HG03432 (cell line): ENCODE data around the gene PPP4R2.

ENCODE experiments used
- ATAC-seq: cut with Tn5 transposase; IDR thresholded peaks from one replicate; pipeline ENCODE4 v1.9.1; 2021; ENCODE audit warnings: mild to moderate bottlenecking, moderate library complexity; ENCODE audit not compliant: unreplicated experiment

PPP4R2 gene

DNA sequence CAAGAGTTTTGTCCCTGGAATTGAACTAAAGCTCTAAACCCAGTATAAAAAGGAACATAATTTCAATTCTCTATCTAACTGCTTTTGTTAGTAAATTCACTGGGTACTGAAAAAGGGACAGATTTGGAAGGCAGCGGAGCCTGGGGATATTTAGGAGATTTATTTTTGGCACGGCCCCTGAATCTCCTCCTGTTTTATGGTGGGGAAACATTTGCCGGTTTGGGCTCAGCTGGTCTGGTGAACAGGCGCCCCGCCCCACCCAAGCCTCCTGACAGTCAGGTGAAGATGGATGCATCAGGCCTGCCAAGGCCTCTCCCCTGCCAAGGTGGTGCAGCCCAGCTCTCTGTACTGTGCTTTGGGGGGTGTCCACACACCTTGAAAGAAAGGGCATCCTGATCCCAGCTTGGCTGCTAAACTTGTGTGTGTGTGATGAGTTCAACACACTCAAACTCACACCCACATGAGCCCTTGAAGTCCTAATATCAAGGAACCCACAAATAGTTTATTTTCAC is 111.1 kb downstream of the PPP4R2 start:
- ATAC-seq: no peak

GRCh38 chr3:73108750-73109149 is 112.1 kb downstream of the PPP4R2 start:
- no peak for ATAC-seq

DNA sequence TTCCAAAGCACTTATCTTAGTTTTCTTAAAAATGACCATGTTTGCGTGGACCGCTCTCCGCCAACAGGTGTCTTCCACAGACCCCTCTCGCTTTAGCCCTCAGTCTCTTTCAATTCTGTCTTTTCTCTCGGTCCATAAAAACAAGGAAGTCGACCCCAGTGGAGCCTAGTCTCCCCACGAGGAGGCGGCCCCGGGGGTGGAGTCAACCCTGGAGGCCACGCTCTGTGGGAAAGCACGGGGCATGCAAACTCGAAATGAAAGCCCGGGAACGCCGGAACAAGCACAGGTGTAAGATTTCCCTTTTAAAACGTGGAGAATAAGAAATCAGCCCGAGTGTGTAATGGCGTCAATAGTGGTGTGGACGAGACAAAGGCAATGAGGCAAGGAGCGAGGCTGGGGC is 113.9 kb downstream of the PPP4R2 start:
- no peak for ATAC-seq

DNA sequence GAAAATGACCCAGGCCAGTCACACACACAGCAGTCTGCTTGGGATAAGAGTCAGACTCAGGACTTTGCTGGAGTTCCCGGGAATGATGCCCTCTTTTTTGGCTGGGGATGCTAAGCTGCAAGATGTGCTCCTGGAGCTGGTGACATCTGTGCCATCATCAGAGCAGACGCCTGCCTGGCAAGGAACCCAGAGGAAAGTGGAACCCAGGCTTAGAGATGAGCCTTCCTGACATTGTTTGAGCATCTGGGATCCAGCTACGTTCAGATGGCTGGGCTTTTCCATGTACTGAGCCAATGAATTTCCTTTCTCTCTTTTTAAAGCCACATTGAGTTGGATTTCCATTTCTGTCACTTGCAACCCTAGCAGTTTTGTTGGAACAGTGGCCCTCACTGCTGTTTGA is 118.1 kb downstream of the PPP4R2 start:
- ATAC-seq: no peak

- ATAC-seq: no peak
Observed at GRCh38 chr3:73115806-73116205, 119.2 kb downstream of the PPP4R2 start.
